ENCODE measurements around the gene PPP6R2.

DNA sequence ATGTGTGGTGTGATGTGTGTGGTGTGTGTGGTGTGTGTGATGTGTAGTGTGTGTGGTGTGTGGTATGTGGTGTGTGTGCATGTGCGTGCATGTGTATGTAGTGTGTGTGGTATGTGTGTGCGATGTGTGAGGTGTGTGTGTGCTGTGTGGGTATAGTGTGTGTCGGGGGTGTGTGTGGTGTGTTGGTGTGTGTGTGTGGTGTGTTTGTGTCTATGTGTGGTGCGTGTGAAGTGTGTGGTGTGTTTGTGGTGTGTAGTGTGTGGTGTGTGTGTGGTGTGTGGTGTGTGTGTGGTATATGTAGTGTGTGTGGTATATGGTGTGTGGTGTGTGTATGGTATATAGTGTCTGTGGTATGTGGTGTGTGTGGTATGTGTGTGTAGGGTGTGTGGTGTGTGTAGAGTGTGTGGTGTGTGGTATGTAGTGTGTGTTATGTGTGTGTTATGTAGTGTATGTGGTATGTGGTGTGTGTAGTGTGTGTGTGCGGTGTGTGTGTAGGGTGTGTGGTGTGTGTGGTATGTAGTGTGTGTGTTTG is 5.0 kb upstream of the PPP6R2 start:
- no peak for TF ChIP-seq SRF (IDR thresholded peaks at IDR 0.05; ENCODE audit: low read depth)
- TF ChIP-seq YY1 (IDR thresholded peaks at IDR 0.05; ENCODE audit: extremely low read depth, insufficient replicate concordance, low read depth, low read length), result no peak
